ENCODE data around the gene MCF2L.
"Not testable (repeated sequence)": the region's sequence is repeated elsewhere in the genome, so short reads cannot be mapped to it uniquely, and the experiment has no call there.

MCF2L gene, protein sequence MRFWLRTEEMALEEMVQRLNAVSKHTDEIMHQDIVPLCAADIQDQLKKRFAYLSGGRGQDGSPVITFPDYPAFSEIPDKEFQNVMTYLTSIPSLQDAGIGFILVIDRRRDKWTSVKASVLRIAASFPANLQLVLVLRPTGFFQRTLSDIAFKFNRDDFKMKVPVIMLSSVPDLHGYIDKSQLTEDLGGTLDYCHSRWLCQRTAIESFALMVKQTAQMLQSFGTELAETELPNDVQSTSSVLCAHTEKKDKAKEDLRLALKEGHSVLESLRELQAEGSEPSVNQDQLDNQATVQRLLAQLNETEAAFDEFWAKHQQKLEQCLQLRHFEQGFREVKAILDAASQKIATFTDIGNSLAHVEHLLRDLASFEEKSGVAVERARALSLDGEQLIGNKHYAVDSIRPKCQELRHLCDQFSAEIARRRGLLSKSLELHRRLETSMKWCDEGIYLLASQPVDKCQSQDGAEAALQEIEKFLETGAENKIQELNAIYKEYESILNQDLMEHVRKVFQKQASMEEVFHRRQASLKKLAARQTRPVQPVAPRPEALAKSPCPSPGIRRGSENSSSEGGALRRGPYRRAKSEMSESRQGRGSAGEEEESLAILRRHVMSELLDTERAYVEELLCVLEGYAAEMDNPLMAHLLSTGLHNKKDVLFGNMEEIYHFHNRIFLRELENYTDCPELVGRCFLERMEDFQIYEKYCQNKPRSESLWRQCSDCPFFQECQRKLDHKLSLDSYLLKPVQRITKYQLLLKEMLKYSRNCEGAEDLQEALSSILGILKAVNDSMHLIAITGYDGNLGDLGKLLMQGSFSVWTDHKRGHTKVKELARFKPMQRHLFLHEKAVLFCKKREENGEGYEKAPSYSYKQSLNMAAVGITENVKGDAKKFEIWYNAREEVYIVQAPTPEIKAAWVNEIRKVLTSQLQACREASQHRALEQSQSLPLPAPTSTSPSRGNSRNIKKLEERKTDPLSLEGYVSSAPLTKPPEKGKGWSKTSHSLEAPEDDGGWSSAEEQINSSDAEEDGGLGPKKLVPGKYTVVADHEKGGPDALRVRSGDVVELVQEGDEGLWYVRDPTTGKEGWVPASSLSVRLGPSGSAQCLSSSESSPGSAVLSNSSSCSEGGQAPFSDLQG

DNA sequence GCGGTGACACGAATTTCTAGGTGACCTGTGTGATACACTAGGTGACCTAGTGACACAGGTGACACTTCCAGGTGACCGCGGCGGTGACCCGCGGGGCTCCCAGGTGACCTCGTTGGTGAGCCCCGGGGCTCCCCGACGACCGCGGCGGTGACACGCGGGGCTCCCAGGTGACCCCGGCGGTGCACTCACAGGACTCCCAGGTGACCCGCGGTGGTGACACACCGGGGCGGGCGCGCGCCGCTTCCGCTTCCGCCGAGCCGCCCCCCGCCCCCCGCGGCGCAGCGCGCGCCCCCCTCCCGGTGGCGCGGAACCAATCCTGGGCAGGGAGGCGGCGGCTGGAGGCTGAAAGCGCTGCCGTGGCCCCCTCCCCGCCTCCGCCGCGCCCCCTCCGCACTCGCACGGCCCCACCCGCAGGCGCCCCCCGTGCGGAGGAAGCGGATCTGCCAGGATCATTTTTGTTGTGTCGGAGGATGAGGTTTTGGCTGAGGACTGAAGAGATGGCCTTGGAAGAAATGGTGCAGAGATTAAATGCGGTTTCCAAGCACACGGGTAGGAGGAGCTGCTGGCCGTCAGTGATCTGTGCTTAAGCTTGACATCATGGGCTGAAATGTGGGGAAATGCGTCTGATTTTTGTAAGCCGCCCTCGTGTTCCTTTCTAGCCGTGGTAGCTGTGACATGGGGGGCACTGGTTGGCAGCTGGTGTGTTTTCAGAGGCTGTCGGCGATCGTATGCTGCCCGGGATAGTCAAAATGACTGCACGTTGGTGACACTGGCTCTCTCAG lies at the start of gene MCF2L:
Gene MCF2L, plus strand, starts transcription at position 305 of the 782 bp plus-strand sequence. Its CDS starts 166 bp downstream, at position 471.
- peak in 3 of 4 experiments; percentile 17 to 68 (median 45) for DNase-seq

DNA sequence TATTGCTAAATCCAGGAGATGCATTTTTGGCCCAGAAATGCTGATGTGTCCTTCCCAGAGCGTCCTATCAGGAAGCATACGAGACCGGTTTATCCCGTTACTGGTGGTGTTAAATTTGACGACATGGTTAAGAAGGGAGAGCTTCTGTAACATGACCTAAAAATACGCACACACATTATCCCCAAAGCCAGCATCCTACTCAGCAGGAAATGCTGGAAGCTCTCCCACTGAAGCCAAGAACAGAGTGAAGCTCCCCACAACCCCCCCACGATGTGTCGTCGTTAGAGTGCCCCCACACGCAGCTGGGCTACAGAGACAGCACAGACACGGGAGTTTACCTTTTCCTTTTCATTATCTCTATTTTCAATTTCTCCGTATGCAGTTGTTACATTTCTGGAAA lies 45.1 kb upstream of the MCF2L start:
- DNase-seq, result no peak

DNA sequence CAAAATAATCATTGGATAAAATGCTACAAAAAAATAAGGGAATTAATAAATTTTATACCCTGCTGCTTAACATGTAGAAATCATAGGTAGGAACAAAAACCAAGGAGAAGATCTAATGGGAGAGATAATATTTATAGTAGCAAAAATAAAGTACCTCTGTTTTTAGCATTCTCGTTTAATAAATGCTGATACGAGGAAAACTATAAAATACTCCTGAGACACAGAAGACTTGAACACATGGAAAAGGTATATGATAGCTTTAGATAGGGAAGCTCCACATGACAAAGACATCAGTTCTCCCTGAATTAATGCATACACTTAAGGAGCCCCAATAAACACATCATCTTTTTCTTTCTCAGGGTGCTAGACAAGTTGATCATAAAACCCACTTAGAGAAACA lies 44.6 kb upstream of the MCF2L start:
- no peak for DNase-seq

DNA sequence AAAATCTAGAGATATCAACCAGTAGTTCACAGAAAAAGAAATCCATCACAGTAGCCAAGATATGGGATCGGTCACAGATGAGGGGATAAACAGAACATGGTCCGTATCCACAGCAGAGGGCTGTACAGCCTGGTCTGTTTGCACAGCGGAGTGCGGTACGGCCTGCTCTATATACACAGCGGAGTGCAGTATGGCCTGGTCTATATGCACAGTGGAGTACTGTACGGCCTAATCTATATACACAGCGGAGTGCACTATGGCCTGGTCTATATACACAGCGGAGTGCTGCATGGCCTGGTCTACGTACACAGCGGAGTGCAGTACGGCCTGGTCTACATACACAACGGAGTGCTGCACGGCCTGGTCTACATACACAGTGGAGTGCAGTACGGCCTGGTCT lies 43.0 kb upstream of the MCF2L start:
- no peak for DNase-seq

DNA sequence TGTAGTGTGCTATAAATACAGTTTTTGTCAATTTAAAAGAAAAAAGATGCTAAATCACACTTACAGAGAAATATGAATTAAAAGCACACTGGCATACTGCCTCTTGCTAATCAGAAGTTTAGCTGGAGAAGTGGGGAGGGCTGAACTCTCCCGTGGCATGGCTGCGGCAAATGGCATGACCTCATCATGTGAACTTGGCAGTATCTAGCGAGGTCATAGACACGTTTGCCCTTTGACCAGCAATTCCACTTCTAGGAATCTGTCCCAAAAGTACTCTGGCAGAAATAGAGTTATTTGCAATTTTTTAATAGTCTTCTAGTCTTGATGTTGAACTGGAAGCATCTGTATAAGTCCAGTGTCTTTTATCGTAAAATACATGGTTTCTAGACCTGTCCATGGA lies 42.0 kb upstream of the MCF2L start:
- no peak for DNase-seq

DNA sequence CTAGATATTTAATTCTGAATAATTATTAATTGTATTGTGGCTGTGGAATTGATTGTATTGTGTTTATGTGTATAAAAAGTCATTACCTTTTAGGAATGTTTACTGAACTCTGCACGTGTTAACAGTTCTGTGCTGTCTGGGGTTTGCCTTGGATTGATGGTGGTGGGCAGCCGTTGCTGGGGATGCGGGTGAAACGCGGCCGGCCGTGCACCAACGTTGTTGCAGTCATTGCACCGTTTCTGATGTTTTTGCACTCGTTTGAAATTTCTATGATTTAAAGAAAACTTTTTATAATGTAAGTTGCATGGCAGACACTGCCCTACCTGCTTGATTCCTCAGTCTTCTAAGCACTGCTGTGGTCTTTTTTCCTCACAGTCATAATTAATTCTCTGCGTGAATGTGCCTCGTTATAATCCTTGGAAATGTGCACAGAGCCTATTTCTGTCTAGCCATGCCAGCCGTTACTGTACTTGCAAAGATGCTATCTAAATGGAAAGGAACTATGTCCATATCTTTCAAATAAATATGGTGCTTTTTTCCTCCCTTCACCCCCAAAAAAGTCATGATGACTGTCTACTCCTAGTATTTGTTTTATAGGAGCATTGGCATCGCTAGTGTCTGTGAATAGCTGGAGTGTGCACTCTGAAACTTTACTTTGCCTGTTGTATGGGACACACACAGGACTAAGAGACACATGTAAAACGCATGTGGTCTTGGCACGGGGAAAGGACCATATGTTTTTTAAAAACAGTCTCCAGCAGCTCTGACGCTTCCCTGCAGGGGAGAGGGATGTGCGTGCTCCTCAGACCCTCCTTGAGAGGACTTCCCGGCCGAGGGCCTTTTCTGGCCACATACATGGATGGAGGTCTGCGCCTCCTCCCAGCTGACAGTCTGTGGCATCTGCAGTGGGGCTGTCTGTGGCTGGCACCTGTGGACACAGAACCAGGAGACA lies 40.7 kb upstream of the MCF2L start:
- no peak for DNase-seq

DNA sequence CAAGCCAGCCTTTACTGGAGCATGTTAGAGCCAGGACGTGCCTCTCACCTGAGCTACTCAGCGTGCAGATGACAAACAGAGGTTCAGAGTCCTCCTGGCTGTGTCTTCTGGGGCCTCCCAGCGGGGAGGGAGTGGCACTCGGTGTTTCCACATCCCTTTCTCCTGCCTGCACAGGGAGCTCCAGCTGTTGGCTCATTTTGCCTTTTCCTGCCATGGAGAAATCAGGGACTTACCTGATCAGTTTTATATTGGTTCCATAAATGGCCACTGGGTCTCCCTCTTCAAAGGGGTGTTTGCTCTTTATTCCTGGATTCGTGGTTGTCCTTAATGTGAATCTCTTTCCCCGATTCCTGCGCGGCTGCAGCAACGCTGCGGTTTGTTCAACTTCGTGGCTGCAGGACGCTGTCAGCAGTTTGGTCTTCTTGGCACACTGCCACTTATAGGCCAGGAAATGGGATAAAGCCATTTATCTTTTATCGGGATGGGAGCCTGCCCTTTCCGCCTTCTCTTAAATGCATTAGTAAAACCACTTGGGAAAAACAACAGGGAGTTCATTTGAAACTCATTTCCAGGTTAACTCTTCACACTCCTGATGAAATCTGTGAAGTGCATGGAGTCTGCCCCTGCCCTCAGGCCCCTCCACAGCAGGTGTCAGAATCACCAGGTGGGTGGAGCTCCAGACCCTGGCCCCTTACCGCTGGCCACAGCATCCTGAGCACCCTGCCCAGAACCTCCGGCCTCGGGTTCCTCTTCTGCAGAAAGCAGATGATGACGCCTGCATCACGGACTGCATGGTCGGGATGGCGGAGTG lies 39.8 kb upstream of the MCF2L start:
- DNase-seq, result no peak

DNA sequence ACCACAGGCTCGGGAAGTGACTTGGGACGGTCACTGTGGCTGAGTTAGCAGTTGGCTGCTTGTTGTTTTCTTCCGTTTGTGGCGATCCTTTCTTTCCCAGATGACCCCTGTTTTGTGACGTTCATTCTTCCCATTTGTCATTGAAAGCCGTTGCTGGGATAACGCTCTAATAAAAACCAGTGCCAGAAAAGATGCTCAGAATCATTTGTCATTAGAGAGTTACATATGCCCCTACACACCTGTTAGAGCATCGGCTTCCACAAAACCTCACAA lies 39.3 kb upstream of the MCF2L start:
- no peak for DNase-seq

DNA sequence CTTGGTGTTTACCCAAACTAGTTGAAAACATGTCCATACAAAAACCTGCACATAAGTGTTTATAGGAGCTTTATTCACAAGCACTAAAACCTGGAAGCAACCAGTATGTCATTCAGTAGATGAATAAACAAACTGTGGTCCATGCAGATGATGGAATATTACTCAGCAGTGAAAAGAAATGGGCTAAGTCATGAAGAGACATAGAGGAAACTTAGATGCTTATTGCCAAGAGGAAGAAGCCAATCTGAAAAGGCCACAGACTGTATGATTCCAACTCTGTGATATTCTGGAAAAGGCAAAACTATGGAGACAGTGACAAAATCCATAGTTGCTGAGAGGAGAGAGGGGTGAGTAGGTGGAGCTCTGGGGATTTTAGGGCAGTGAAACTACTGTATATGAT lies 38.8 kb upstream of the MCF2L start:
- no peak for DNase-seq

DNA sequence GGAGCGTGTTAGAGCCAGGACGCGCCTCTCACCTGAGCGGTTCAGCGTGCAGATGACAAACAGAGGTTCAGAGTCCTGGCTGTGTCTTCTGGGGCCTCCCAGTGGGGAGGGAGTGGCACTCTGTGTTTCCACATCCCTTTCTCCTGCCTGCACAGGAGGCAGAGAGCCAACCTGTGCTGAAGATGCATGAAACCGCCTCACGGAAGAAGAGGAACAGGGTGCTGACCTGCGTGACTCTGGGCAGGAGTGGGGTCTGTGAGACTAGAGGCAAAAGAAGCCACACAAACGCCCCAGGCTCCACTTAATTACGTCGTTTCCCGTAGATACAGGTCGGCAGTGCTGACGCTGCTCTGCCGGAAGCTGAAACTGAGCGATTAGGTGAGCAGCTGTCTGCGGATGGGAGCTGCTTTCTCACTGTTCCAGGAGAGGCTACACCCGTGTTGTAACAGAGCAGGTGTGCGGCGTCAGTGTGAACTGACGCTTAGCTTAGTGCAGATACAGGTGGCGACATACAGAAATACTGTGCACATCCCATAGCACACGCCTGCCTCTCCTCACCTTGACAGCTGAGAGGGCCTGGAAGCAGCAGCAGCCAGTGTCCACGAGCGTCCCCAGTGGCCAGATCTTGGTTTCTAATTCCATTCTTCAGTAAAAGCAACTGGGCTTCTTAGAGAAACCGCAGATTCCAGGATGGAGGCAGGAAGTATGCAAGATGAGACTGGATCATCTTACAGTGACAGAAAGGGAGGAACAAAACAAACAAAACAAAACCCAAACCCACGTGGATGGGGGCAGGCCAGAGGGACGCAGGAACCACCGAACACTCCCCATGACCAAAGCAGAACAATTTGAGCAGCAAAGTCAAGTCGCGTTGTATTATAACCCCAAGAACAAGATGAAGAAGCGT lies 37.7 kb upstream of the MCF2L start:
- DNase-seq, result no peak

DNA sequence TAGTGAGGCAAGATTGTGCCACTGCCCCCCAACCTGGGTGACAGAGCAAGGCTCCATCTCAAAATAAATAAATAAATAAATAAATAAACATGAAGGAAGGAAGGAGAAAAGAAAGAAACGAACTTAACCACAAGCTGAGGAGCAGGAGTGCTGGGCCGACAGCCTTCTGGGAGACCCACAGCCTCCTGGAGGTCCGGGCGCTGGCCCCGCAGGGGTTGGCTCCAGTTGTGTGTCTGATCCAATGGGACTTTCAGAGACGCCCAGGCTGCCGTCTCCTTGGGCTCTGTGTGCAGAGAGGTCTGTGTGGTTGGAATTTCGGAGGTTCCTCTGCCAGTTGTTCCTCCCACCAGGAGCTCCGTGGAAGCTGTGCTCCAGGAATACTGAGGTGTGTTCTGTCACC lies 36.0 kb upstream of the MCF2L start:
- no peak for DNase-seq

DNA sequence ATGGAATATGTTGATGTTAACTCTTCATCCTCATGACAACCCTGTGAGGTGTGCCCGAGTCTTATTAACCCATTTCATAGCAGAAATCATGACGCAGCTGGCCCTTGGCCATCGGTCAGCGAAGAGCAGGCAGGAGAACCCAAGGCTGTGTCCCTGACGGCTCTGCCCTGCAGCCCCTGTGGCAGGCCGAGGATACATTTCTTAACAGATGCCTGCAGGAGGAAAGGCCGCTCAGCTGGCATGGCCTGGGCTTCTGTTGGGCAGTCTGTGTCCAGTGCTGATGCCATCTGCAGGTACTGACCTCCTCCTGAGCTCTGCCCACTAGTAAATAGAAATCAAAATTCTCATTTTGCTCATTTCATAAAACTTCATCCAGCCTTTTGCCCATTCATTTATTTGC lies 35.4 kb upstream of the MCF2L start:
- no peak for DNase-seq

DNA sequence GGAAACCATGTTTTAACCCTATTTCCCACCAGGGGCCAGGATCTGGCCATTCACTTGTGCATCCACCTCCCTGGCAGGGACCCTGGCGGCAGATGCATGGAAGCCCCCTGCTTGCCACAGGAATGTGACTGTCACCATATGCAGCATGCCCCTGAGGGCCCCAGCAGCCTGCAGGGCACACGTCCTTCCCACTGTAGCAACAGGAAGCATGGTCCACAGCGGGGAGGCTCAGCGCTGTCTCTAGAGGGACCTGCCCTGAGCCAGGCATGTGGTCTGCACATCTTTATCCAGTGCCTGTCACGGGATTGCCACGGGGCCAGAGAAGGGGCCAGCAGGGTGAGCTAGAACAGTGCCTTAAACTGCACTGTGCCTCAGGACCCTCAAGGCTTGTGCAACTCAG lies 34.9 kb upstream of the MCF2L start:
- no peak for DNase-seq

DNA sequence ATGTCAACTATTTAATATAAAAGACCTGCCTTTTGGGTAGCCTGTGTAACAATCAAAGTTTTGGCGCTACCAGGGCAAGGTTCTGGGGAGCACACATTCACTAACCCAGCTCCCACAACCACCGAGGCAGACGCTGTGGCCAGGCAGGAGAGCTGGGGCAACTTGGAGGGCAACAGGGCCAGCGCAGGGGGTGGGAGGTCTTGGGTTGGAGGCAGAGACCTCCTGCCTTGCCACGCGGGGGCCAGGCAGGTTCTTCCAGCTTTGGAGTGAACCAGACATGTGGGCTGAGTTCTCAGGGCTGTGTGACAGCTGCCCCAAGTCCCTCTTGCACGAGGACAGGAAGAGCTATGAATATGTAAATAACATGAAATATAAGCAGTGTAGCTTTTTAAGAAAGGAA lies 30.3 kb upstream of the MCF2L start:
- DNase-seq, result no peak

DNA sequence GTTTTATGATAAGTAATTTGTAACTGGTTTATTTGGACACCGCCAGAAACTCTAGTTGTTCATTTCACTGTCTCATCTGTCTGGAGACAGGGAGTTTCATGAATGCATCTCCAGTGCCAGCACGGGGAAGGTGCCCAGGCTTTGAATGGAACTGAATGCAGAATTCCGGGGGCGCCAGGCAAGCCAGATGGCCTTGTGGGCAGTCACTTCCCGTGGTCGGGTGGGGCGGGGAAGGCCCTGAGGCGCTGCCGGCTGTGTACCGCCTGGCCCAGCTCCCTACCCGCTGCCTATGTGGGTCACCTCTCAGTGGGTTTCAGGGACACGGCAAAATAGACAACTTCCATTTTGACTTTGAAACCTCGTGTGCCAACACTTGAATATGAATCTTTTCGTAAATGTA lies 28.8 kb upstream of the MCF2L start:
- DNase-seq, result no peak

DNA sequence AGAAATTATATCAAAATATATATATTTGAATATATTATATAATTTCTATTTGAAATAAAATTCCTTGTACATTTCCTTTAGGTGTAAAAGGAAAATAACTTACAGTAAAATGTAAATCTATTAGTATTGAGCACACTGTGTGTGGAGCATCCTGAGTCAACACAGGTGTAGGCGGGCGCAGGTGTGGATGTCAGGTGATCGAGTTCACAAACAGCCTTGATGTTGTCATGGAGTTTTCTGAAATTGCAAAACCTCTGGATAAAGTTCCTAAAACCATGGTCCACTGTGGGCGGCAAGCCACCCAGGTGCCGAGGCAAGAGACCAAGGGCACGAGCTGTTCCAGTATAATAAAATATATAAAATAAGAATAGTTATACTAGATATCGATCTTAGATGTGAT lies 27.7 kb upstream of the MCF2L start:
- DNase-seq, result no peak

DNA sequence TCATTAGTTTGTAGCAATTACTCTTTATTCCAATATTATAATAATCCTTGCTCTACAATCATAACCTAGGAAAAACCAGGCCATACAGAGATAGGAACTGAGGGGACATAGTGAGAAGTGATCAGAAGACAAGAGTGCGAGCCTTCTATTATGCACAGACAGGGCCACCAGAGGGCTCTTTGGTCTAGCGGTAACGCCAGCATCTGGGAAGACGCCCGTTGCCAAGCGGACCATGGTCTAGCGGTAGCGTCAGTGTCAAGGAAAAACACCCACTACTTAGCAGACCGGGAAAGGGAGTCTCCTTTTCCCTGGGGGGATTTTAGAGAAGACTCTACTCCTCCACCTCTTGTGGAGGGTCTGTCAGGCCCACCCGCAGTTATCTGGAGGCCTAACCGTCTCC lies 27.2 kb upstream of the MCF2L start:
- not testable (repeated sequence) for DNase-seq

DNA sequence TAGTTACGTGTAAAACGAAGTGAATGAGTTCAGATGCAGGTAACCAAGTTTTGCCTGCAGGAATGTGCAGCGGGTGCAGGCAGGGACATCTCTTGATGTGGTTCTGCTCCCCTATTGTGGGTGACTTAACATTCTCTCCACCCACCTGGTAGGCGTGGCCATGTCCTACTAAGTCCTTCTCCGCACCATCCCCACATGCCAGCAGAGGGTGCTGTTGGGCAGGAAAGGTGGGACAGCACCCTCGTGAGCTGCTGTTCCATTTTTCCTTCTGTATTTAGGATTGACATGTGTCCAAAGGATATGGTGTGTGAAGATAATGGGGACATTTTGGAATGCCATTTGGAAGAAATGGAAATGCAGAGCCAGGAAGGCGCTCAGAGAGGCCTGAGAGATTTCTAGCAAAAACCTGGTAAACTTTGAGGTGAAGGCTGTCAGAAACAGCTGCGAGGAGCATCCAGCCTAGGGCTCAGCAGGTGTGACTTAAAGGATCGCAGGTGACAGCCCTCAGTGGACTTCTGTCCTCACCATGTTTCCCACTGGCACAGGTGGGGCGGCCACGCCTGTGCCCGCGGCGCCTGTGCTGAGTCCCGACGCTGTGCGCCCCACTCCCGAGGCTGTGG lies 26.2 kb upstream of the MCF2L start:
- peak; percentile 83 to 96 (median 94) for DNase-seq
